Measurements from ENCODE around the gene RHOU. TPM values are rescaled to one million over a fixed set of nuclear protein-coding genes. Genes with fewer than 3 reads are reported as not detected.

The RHOU gene
- total RNA-seq, 1 donor from 2014 or later = 0.44 TPM

DNA sequence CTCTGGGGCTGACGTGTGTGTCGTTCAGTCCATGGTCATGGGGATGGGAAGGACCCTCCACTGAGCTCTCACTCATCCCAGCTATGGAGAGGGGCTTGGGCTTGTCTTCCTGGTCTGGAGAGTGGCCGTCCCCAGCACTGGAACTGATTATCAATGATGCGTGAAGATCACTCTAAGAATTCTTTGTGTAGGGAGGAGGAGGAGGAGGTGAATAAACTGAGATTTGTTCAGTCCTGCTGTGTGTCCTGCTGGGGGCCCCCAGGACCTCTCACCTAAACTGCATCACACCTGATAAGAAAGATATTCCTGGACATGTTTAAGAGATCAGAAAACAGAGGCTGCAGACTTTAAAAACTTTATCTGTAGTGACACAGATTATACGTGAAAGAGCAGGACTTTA is 21.2 kb downstream of the RHOU start:
- TF ChIP-seq, protein P1, sequence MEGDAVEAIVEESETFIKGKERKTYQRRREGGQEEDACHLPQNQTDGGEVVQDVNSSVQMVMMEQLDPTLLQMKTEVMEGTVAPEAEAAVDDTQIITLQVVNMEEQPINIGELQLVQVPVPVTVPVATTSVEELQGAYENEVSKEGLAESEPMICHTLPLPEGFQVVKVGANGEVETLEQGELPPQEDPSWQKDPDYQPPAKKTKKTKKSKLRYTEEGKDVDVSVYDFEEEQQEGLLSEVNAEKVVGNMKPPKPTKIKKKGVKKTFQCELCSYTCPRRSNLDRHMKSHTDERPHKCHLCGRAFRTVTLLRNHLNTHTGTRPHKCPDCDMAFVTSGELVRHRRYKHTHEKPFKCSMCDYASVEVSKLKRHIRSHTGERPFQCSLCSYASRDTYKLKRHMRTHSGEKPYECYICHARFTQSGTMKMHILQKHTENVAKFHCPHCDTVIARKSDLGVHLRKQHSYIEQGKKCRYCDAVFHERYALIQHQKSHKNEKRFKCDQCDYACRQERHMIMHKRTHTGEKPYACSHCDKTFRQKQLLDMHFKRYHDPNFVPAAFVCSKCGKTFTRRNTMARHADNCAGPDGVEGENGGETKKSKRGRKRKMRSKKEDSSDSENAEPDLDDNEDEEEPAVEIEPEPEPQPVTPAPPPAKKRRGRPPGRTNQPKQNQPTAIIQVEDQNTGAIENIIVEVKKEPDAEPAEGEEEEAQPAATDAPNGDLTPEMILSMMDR (IDR thresholded peaks at IDR 0.05) = no peak
- Mint-ChIP-seq H3K27me3 (peaks cover 45% of the 10 kb centered on the region), H3K9me3 (no peaks in the 10 kb centered on the region), H3K4me3 (no peak overlapping the region), H3K4me1 (no peaks in the 10 kb centered on the region), H3K27ac (no peak overlapping the region), H3K36me3 (ENCODE audit: low read depth) (no peaks in the 10 kb centered on the region)
- ChIA-PET CTCF (no interaction called here), POLR2A (no interaction called here)
- no peak for ATAC-seq (ENCODE audit: low read depth)
- intact Hi-C loops (cut with micrococcal nuclease) = no loop called here
- no peak for DNase-seq

DNA sequence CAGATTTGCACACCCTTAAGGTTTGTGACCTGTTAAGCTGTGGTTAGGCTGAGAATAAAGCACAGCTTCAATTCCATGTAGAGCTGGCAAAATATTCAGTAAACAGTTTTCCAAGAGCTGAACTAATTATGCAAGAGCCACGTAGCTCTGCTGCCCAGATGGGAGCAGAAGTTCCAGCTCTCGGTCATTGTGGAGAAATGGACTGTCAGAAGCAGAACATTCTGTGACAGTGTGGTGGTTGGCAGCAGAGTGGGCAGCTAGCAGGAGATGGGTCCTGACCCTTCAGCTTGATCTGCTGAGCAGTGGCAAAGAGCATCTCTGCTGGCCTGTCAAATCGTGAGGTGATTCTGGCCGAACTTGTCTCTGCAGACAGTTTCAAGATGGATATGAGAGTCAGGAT is 23.2 kb downstream of the RHOU start:
- peaks cover 41% of the 10 kb centered on the region for H3K27me3 Mint-ChIP-seq
- no peak for ATAC-seq (ENCODE audit: low read depth)
- TF ChIP-seq, protein P1 (IDR thresholded peaks at IDR 0.05) = no peak
- no peaks in the 10 kb centered on the region for H3K9me3 Mint-ChIP-seq
- no peaks in the 10 kb centered on the region for H3K36me3 Mint-ChIP-seq (ENCODE audit: low read depth)
- no peaks in the 10 kb centered on the region for H3K4me1 Mint-ChIP-seq
- ChIA-PET POLR2A (no interaction called here), CTCF (no interaction called here)
- no peak for DNase-seq
- no peak overlapping the region for H3K4me3 Mint-ChIP-seq
- intact Hi-C loops (cut with micrococcal nuclease) = no loop called here
- no peak overlapping the region for H3K27ac Mint-ChIP-seq

DNA sequence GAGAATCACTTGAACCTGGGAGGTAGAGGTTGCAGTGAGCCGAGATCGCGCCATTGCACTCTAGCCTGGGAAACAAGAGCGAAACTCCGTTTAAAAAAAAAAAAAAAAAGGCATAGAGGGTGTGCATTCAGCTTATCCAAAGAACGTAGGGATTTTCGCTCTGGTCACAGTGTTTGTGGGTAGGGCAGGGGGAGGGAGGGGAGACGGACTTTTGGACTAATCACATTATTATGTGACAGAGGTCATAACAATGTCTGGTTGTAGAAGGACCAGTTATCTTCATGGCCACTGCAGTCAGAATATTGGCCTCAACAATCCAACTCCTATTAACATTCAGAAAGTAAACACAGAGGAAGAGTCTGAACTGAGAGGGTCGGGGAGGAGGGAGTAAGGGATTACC is 25.7 kb downstream of the RHOU start:
- CTCF ChIA-PET = no interaction called here
- TF ChIP-seq, protein P1 (IDR thresholded peaks at IDR 0.05) = no peak
- intact Hi-C loops (cut with micrococcal nuclease) = no loop called here
- H3K27ac Mint-ChIP-seq = no peak overlapping the region
- no peaks in the 10 kb centered on the region for H3K9me3 Mint-ChIP-seq
- no peak overlapping the region for H3K4me3 Mint-ChIP-seq
- peaks cover 23% of the 10 kb centered on the region for H3K27me3 Mint-ChIP-seq
- H3K4me1 Mint-ChIP-seq = peaks cover 4% of the 10 kb centered on the region
- no peak for ATAC-seq (ENCODE audit: low read depth)
- POLR2A ChIA-PET = no interaction called here
- no peaks in the 10 kb centered on the region for H3K36me3 Mint-ChIP-seq (ENCODE audit: low read depth)
- DNase-seq = no peak

DNA sequence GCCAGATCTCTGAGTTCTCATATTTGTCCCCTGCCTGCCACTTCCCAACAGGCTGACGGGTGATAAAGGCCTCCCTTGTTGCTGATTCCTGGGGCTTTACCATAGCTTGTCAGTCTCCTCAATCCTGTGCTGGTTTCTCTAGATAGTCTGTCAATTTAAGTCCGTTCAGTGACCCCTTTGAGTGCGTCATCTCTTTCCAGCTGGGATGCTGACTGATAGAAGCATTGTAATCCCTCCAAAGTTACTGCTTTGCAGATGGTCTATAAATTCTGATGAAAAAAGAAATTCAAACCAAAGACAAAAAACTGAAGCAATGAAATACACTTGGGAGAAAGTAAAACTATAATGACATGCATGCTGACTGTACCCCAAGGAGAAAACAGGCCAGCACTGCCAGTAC is 28.3 kb downstream of the RHOU start:
- Mint-ChIP-seq H3K27ac (no peak overlapping the region), H3K4me1 (peaks cover 4% of the 10 kb centered on the region), H3K36me3 (ENCODE audit: low read depth) (no peaks in the 10 kb centered on the region), H3K4me3 (no peak overlapping the region), H3K27me3 (peaks cover 16% of the 10 kb centered on the region), H3K9me3 (no peaks in the 10 kb centered on the region)
- ATAC-seq (ENCODE audit: low read depth) (no peak), DNase-seq (no peak)
- intact Hi-C loops (cut with micrococcal nuclease) = no loop called here
- POLR2A ChIA-PET = no interaction called here
- TF ChIP-seq, protein P1 (IDR thresholded peaks at IDR 0.05) = no peak
- CTCF ChIA-PET = no interaction called here

DNA sequence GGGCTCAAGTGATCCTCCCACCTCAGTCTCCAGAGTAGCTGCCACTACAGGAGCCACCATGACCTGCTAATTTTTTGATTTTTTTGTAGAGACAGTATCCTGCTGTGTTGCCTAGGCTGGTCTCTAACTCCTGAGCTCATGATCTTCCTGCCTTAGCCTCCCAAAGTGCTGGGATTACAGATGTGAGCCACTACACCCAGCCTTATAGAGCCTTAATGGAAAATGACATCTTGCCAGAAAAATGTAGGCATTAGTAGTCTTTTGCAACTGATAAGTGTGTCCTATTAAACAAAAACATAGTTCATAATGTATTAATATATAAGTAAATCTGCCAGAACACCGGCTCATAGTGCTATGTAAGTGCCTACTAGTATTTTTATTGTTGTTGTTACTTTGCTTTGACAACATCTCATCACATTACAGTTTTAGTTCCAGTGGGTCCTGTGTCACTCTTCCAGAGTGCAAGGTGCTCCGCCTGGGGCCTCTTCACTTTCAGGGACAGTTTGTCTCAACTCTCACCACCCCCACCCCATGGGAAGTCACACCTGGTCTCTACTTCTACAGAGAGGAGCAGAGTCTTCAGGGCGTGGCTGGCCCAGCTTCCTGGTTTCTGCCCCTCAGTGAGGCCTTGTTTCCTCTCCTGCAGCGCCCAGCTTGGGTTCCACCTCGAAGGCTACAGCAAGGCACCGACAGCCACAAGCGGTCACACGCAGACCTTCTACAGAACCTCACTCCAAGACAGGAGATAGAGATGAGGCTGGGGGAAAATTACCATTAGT is 30.1 kb downstream of the RHOU start:
- Mint-ChIP-seq H3K27ac (no peak overlapping the region), H3K4me1 (peaks cover 4% of the 10 kb centered on the region), H3K4me3 (no peak overlapping the region), H3K36me3 (ENCODE audit: low read depth) (no peaks in the 10 kb centered on the region), H3K9me3 (no peaks in the 10 kb centered on the region), H3K27me3 (peaks cover 20% of the 10 kb centered on the region)
- no peak for DNase-seq
- intact Hi-C loops (cut with micrococcal nuclease) = no loop called here
- ATAC-seq (ENCODE audit: low read depth) = no peak
- TF ChIP-seq, protein P1 (IDR thresholded peaks at IDR 0.05) = no peak
- ChIA-PET POLR2A (no interaction called here), CTCF (no interaction called here)
